Chondrocyte (in vitro differentiated cells): Measurements from ENCODE around the gene KRT78. TPM values are rescaled to one million over a fixed set of nuclear protein-coding genes. Genes with fewer than 3 reads are reported as not detected.

Experiments used
- DNase-seq: peaks from one replicate; pipeline ENCODE4 v3.0.0; 2021; ENCODE audit warnings: mixed read lengths, low spot score
- H3K27ac Mint-ChIP-seq: one replicate; pipeline ENCODE4 v1.8.0; 2021; ENCODE audit warnings: mild to moderate bottlenecking, moderate library complexity, mixed read lengths; ENCODE audit not compliant: unreplicated experiment
- H3K27me3 Mint-ChIP-seq: 2 replicates; pipeline ENCODE4 v1.8.0; 2021; ENCODE audit warnings: low read depth, mixed read lengths
- H3K36me3 Mint-ChIP-seq: 2 replicates; pipeline ENCODE4 v1.8.0; 2021; ENCODE audit warnings: low read depth, mixed read lengths
- H3K4me1 Mint-ChIP-seq: 2 replicates; pipeline ENCODE4 v1.8.0; 2021; ENCODE audit warnings: low read depth, mild to moderate bottlenecking, mixed read lengths
- H3K4me3 Mint-ChIP-seq: one replicate; pipeline ENCODE4 v1.8.0; 2021; ENCODE audit warnings: mild to moderate bottlenecking, moderate library complexity, mixed read lengths; ENCODE audit not compliant: unreplicated experiment
- H3K9me3 Mint-ChIP-seq: 2 replicates; pipeline ENCODE4 v1.8.0; 2021; ENCODE audit warnings: low read depth, mixed read lengths
- total RNA-seq: library from RNA; stranded (reverse); gene quantifications from 3 replicates; pipeline ENCODE4 v1.2.1, GENCODE V29; 2021
- TF ChIP-seq, protein P1 (sequence below): fragments of 200-600 bp; sonication (generic); IDR thresholded peaks from 2 replicates; pipeline ENCODE4 v1.5.0; 2021; ENCODE audit warnings: antibody characterized with exemption, mild to moderate bottlenecking, moderate library complexity

KRT78 gene
- total RNA-seq, 1 donor from 2014 or later: not detected

DNA sequence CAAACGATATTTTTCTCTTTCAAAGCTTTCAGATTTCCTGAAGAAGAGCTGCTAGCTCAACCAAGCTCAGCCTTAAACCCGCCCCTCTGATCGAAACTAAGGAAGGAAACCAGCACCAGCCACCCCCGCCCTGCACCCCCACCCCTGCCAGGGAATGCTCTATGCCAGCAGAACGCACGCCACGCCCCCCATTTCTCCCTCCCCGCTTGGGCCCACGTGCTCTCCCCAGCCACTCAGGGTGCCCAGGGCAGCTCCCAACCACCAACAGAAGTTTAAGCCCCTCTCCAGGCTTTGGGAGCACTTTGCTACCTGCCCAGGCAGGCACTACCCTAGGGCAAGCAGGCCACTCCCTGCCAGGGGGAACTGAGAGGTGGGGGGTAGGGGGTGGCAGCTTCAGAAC lies 18.8 kb upstream of the KRT78 start:
- Mint-ChIP-seq H3K4me1 (peaks cover 34% of the 10 kb centered on the region), H3K27ac (no peak overlapping the region), H3K9me3 (no peaks in the 10 kb centered on the region), H3K27me3 (no peaks in the 10 kb centered on the region), H3K4me3 (no peak overlapping the region), H3K36me3 (no peaks in the 10 kb centered on the region)
- no peak for DNase-seq
- TF ChIP-seq, protein P1, sequence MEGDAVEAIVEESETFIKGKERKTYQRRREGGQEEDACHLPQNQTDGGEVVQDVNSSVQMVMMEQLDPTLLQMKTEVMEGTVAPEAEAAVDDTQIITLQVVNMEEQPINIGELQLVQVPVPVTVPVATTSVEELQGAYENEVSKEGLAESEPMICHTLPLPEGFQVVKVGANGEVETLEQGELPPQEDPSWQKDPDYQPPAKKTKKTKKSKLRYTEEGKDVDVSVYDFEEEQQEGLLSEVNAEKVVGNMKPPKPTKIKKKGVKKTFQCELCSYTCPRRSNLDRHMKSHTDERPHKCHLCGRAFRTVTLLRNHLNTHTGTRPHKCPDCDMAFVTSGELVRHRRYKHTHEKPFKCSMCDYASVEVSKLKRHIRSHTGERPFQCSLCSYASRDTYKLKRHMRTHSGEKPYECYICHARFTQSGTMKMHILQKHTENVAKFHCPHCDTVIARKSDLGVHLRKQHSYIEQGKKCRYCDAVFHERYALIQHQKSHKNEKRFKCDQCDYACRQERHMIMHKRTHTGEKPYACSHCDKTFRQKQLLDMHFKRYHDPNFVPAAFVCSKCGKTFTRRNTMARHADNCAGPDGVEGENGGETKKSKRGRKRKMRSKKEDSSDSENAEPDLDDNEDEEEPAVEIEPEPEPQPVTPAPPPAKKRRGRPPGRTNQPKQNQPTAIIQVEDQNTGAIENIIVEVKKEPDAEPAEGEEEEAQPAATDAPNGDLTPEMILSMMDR: no peak

DNA sequence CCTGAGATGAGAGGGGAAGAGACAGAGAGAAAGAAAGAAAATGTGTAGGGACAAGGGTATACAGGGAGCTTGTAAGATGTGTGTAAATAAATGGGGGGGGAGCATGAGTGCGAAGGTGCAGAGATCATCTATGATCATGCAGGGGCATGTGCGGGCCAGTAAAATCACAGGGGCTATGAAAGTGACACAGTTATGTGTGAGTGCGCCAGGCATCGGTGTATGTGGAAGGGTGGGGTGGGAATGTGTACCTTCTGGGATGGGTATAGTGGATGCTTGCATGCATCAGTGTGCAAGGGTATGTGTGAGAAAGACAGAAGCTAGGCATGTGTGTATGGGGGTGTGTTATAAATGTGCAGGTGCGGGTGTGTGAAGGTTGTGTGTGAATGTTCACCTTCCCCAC lies 18.4 kb upstream of the KRT78 start:
- no peaks in the 10 kb centered on the region for H3K27me3 Mint-ChIP-seq
- no peaks in the 10 kb centered on the region for H3K36me3 Mint-ChIP-seq
- H3K9me3 Mint-ChIP-seq: no peaks in the 10 kb centered on the region
- DNase-seq: no peak
- no peak overlapping the region for H3K4me3 Mint-ChIP-seq
- TF ChIP-seq, protein P1: no peak
- H3K27ac Mint-ChIP-seq: no peak overlapping the region
- peaks cover 29% of the 10 kb centered on the region for H3K4me1 Mint-ChIP-seq

DNA sequence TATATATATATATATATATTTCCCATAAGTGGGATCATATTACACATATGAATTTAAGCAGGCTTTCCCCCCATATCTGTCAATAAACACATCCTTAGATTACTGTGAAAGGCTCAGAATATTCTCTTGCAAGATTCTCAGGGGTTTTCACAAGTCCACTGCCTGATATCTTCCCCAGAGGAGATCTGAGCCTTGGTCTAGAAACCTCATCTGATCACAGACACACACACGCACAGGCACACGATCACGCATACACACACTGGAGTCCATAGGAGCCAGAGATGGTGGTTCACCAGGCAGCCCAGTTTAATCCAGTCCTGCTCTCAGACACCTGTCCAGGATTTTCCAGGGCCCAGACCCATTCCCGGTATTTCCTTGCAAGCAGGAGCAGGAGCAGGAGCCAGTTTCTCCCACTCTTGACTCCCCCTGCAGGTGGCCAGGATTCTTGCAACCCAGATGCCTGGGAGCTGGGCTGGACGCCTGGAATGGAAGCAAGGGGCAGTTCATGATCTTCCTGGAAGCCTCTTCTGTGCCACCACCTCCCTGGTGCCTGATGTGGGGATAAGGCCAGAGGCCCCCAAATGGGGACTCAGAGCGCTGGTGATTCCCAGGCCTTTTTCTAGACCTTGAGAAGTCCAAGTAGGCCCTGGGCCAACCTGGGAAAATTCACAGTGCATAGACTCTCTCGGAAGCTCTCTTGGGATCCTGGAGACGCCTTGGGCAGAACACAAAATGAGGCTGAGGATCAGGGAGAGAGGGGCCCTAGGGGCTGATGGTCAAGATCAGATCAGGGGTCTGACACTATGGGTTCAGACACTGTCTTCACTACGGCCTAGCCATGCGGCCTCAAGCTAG lies 16.5 kb upstream of the KRT78 start:
- Mint-ChIP-seq H3K27ac (no peak overlapping the region), H3K27me3 (no peaks in the 10 kb centered on the region), H3K4me1 (peaks cover 13% of the 10 kb centered on the region), H3K9me3 (no peaks in the 10 kb centered on the region), H3K36me3 (no peaks in the 10 kb centered on the region), H3K4me3 (no peak overlapping the region)
- TF ChIP-seq, protein P1: peak; percentile 89
- DNase-seq: no peak

DNA sequence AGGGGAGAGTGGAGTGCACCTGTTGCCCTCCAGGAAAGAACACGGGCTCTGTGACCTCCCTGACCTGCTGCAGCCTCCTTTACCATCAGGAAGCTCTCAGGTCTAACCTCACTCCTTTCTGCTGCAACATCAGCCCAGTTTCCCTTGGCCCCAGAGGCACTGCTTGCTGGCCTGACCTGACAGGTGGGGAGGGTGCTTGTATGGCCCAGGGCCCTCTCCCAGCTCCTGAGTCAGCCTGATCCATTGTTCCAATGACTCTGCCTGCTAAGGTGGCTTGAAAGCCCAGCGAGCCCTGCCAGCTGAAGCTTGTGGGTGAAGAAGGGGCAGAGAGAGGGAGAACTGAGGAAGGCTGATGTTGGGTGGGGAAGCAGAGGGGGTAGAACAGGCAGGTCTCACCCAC lies 13.2 kb upstream of the KRT78 start:
- Mint-ChIP-seq H3K36me3 (no peaks in the 10 kb centered on the region), H3K9me3 (no peaks in the 10 kb centered on the region), H3K4me1 (peaks cover 11% of the 10 kb centered on the region), H3K27me3 (no peaks in the 10 kb centered on the region), H3K4me3 (no peak overlapping the region), H3K27ac (no peak overlapping the region)
- TF ChIP-seq, protein P1: no peak
- DNase-seq: no peak

DNA sequence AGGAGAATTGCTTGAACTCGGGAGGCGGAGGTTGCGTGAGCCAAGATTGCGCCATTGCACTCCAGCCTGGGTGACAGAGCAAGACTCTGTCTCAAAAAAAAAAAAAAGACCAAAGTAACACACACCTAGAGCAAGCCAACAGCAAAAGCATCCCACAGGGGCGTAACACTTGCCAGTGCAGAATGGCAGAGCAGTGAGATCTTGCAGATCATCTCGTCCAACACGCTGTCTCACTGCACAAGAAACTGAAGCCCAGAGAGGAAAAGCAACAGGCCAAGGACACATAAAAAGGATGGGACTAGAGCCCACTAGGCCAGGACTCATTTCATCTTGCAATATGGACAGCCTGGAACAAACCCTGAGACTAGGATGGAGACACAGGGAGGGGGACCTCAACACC lies 12.7 kb upstream of the KRT78 start:
- no peaks in the 10 kb centered on the region for H3K36me3 Mint-ChIP-seq
- no peak for DNase-seq
- no peaks in the 10 kb centered on the region for H3K27me3 Mint-ChIP-seq
- H3K9me3 Mint-ChIP-seq: no peaks in the 10 kb centered on the region
- H3K4me3 Mint-ChIP-seq: no peak overlapping the region
- TF ChIP-seq, protein P1: no peak
- peaks cover 11% of the 10 kb centered on the region for H3K4me1 Mint-ChIP-seq
- H3K27ac Mint-ChIP-seq: no peak overlapping the region
